ENCODE results near the gene DRD2.

DNA sequence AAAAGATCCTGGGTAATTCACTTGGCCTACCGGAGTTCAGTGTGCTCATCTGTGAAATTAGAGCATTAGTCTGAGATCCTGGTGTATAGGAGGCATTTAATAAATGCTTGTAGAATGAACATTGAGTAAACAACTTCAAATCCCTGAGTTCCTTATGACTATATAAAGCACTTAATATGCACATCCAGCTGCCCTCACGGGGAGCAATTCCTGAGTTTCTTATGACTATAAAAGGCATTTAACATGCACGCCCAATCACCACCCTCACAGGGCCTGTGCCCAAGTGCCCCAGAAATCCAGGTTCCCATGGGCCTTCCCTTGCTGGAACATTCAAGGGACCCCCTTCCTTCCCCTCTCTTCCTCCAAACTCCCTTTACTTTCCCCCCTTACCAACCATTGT lies 13.6 kb downstream of the DRD2 start:
- TF ChIP-seq, protein P1, sequence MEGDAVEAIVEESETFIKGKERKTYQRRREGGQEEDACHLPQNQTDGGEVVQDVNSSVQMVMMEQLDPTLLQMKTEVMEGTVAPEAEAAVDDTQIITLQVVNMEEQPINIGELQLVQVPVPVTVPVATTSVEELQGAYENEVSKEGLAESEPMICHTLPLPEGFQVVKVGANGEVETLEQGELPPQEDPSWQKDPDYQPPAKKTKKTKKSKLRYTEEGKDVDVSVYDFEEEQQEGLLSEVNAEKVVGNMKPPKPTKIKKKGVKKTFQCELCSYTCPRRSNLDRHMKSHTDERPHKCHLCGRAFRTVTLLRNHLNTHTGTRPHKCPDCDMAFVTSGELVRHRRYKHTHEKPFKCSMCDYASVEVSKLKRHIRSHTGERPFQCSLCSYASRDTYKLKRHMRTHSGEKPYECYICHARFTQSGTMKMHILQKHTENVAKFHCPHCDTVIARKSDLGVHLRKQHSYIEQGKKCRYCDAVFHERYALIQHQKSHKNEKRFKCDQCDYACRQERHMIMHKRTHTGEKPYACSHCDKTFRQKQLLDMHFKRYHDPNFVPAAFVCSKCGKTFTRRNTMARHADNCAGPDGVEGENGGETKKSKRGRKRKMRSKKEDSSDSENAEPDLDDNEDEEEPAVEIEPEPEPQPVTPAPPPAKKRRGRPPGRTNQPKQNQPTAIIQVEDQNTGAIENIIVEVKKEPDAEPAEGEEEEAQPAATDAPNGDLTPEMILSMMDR (IDR thresholded peaks at IDR 0.05) = no peak
- TF ChIP-seq POLR2A (IDR thresholded peaks at IDR 0.05) = no peak
